Hematopoietic multipotent progenitor cell treated with erythropoietin and hydrocortisone succinate and interleukin-3 and kit ligand, for 15 days (in vitro differentiated cells): ENCODE measurements around the gene BAHCC1.

Experiments used
- DNase-seq: peaks from one replicate; pipeline ENCODE4 v3.0.0-alpha.2; 2015; ENCODE audit warnings: low spot score

The BAHCC1 gene

DNA sequence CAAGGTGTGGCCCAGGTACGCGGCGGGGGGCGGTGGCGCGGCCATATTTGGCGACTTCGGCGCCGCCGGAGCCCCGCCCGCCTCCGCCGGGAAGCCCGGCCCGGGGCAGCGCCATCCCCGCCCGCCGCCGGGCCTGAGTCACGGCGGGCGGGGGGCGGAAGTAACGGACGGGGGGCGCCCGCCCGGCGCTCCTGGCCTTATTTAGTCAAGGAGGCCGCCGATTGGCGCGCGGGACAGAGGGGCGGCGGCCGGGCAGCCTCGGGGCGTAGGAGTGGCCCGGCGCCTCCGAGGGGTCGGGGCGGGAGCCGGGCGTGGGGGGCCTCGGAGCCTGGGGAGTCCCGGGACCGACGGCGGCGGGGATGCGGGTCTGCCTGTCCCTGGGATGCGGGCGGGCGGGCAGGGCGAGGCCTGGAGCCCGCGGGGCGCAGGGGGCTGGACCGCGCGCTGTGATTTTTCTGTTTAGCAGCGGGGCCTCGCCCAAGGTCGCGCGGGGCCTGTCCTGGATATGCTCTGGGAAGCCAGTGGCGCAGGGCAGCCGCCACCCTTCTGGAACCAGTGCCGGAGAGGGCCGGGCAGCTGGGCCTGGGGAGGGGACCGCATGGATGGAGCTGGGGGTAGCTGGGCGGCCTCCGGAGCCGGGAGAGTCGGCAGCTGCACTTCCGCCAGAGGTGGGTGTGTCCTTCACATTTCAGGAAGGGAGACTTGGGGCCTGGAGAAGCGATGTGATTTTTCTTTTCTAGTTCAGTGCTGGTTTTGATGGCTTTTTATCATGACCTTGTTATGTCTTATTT is 119.7 kb downstream of the BAHCC1 start:
- no peak for DNase-seq

DNA sequence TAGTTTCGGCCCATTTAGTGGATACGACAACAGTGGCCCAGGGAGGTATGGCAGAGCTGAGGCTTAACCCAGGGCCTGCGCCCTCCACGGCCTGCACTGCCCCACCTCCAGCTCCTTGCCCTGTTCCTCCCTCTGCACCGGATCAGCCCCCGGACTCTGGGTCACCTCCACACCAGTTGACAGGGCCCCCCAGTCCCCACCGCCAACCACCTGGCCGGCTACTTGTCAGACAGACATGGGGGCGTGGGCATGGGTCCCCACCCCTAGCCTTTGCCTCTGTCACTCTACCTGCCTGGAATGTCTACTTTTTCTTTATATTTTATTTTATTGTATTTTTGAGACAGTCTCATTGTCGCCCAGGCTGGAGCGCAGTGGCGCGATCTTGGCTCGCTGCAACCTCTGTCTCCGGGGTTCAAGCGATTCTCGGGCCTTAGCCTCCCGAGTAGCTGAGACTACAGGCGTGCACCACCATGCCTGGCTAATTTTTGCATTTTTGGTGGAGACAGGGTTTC is 120.3 kb downstream of the BAHCC1 start:
- no peak for DNase-seq
